Fibroblast of mammary gland (primary cell): ENCODE results near the gene DDX24.
A peak's percentile ranks its signal among the peaks of the same experiment; 100 is the strongest.

Experiments
- DNase-seq: peaks from one replicate; pipeline ENCODE4 v3.0.0-alpha.2; 2010; ENCODE audit warnings: low read depth
- H3K4me3 ChIP-seq: 2 replicates; pipeline ENCODE4 v1.5.1; 2011; ENCODE audit warnings: low read depth, mild to moderate bottlenecking, low read length, moderate library complexity; ENCODE audit not compliant: control insufficient read depth
- CTCF ChIP-seq: conservative IDR thresholded peaks from 2 replicates; pipeline ENCODE4 v1.5.1; 2011; ENCODE audit warnings: low read depth, low read length, inconsistent platforms; ENCODE audit not compliant: control insufficient read depth, insufficient read depth

Gene DDX24

GRCh38 chr14:94080621-94081385 is at the start of gene DDX24, which contains the start of gene IFI27L1:
Gene DDX24 (minus strand): TSS chr14:94081202. CDS start chr14:94079742, 1,460 bp downstream.
Gene IFI27L1 (plus strand): TSS chr14:94081310. CDS start chr14:94096938, 15,628 bp downstream.
- DNase-seq = peak; percentile 91
- TF ChIP-seq CTCF = no peak
- H3K4me3 ChIP-seq = peak within 1 kb of the TSS; percentile 95

- peak; percentile 75 for DNase-seq
These were observed 48.9 kb upstream of the DDX24 start for GRCh38 chr14:94129758-94130414.

GRCh38 chr14:94129111-94129757 is 48.2 kb upstream of the DDX24 start, which contains the start of gene IFI27L2:
Gene IFI27L2 (minus strand): TSS chr14:94129604. CDS start chr14:94129564, 40 bp downstream.
- DNase-seq = peak; percentile 82
- H3K4me3 ChIP-seq = peak within 1 kb of the TSS; percentile 63
- TF ChIP-seq CTCF = peak; percentile 24

More at GRCh38 chr14:94129758-94130414, 48.9 kb upstream of the DDX24 start:
- no peak for TF ChIP-seq CTCF
- peak overlapping the region; percentile 63 for H3K4me3 ChIP-seq

GRCh38 chr14:94128216-94128839 is 47.3 kb upstream of the DDX24 start:
- TF ChIP-seq CTCF = no peak
- H3K4me3 ChIP-seq = peak overlapping the region; percentile 63
- no peak for DNase-seq

- DNase-seq = no peak
- TF ChIP-seq CTCF = no peak
- H3K4me3 ChIP-seq = no peak overlapping the region
These were observed 46.3 kb upstream of the DDX24 start for GRCh38 chr14:94127330-94127729.

GRCh38 chr14:94126800-94127199 is 45.8 kb upstream of the DDX24 start:
- DNase-seq = no peak
- no peak overlapping the region for H3K4me3 ChIP-seq
- no peak for TF ChIP-seq CTCF
